Mucosa of stomach (tissue), 1 donor: ENCODE results near the gene PRXL2C.
"Not testable (repeated sequence)": the region's sequence is repeated elsewhere in the genome, so short reads cannot be mapped to it uniquely, and the experiment has no call there.

Experiments used
- H3K27me3 ChIP-seq: one replicate; pipeline ENCODE4 v1.7.0; 2013; ENCODE audit warnings: mild to moderate bottlenecking, low read length; ENCODE audit not compliant: control insufficient read depth, insufficient read depth
- H3K36me3 ChIP-seq: one replicate; pipeline ENCODE4 v1.7.0; 2013; ENCODE audit warnings: low read length; ENCODE audit not compliant: control insufficient read depth, insufficient read depth
- H3K4me1 ChIP-seq: one replicate; pipeline ENCODE4 v1.7.0; 2013; ENCODE audit warnings: mild to moderate bottlenecking, low read length; ENCODE audit not compliant: control insufficient read depth, insufficient read depth
- H3K4me3 ChIP-seq: one replicate; pipeline ENCODE4 v1.7.0; 2013; ENCODE audit warnings: low read length
- H3K9ac ChIP-seq: one replicate; pipeline ENCODE4 v1.7.0; 2013; ENCODE audit warnings: mild to moderate bottlenecking, low read length, moderate library complexity
- H3K9me3 ChIP-seq: one replicate; pipeline ENCODE4 v1.7.0; 2013; ENCODE audit warnings: mild to moderate bottlenecking, low read length, moderate library complexity; ENCODE audit not compliant: control insufficient read depth
- donor health status: Pancreatic carcinoma.

Gene PRXL2C

GRCh38 chr9:96666653-96667362 lies 11.7 kb upstream of the PRXL2C start:
- H3K36me3 ChIP-seq, H3K4me3 ChIP-seq, H3K9ac ChIP-seq, H3K4me1 ChIP-seq, H3K27me3 ChIP-seq, H3K9me3 ChIP-seq: not testable (repeated sequence)

- H3K9ac ChIP-seq, result no peak overlapping the region
- no peaks in the 10 kb centered on the region for H3K27me3 ChIP-seq
- no peaks in the 10 kb centered on the region for H3K4me1 ChIP-seq
- no peak overlapping the region for H3K4me3 ChIP-seq
- H3K36me3 ChIP-seq, result no peaks in the 10 kb centered on the region
- no peaks in the 10 kb centered on the region for H3K9me3 ChIP-seq
These were observed 10.7 kb upstream of the PRXL2C start for GRCh38 chr9:96665789-96666188.

- H3K4me1 ChIP-seq, result no peaks in the 10 kb centered on the region
- H3K36me3 ChIP-seq, result no peaks in the 10 kb centered on the region
- H3K27me3 ChIP-seq, result no peaks in the 10 kb centered on the region
- H3K9me3 ChIP-seq, result no peaks in the 10 kb centered on the region
- no peak overlapping the region for H3K4me3 ChIP-seq
- H3K9ac ChIP-seq, result no peak overlapping the region
These were observed 8.5 kb upstream of the PRXL2C start for GRCh38 chr9:96663506-96664120.

- Histone ChIP-seq H3K36me3 (no peaks in the 10 kb centered on the region), H3K9ac (no peak overlapping the region), H3K27me3 (no peaks in the 10 kb centered on the region), H3K9me3 (no peaks in the 10 kb centered on the region), H3K4me3 (no peak overlapping the region), H3K4me1 (peaks cover 5% of the 10 kb centered on the region)
These were observed 6.6 kb upstream of the PRXL2C start for GRCh38 chr9:96661711-96662110.

- H3K9me3 ChIP-seq, result no peaks in the 10 kb centered on the region
- H3K4me3 ChIP-seq, result no peak overlapping the region
- no peaks in the 10 kb centered on the region for H3K36me3 ChIP-seq
- no peaks in the 10 kb centered on the region for H3K27me3 ChIP-seq
- no peak overlapping the region for H3K9ac ChIP-seq
- H3K4me1 ChIP-seq, result peaks cover 5% of the 10 kb centered on the region
These were observed 5.7 kb upstream of the PRXL2C start for GRCh38 chr9:96660692-96661248.

- H3K4me1 ChIP-seq, result peaks cover 9% of the 10 kb centered on the region
- H3K4me3 ChIP-seq, result peak overlapping the region; percentile 44
- no peaks in the 10 kb centered on the region for H3K9me3 ChIP-seq
- peak overlapping the region; percentile 73 for H3K9ac ChIP-seq
- no peaks in the 10 kb centered on the region for H3K27me3 ChIP-seq
- H3K36me3 ChIP-seq, result no peaks in the 10 kb centered on the region
These were observed 493 bp downstream of the PRXL2C start for GRCh38 chr9:96654450-96655197.

GRCh38 chr9:96651626-96652025 lies 3.5 kb downstream of the PRXL2C start:
- H3K27me3 ChIP-seq, result no peaks in the 10 kb centered on the region
- peaks cover 3% of the 10 kb centered on the region for H3K4me1 ChIP-seq
- H3K9ac ChIP-seq, result no peak overlapping the region
- H3K36me3 ChIP-seq, result no peaks in the 10 kb centered on the region
- no peak overlapping the region for H3K4me3 ChIP-seq
- H3K9me3 ChIP-seq, result no peaks in the 10 kb centered on the region

GRCh38 chr9:96649620-96650324 lies 5.3 kb downstream of the PRXL2C start:
- Histone ChIP-seq H3K9ac (no peak overlapping the region), H3K36me3 (no peaks in the 10 kb centered on the region), H3K27me3 (no peaks in the 10 kb centered on the region), H3K9me3 (no peaks in the 10 kb centered on the region), H3K4me3 (no peak overlapping the region), H3K4me1 (peaks cover 3% of the 10 kb centered on the region)

- Histone ChIP-seq H3K4me1 (no peaks in the 10 kb centered on the region), H3K9me3 (no peaks in the 10 kb centered on the region), H3K27me3 (no peaks in the 10 kb centered on the region), H3K9ac (no peak overlapping the region), H3K36me3 (no peaks in the 10 kb centered on the region), H3K4me3 (no peak overlapping the region)
These were observed 8.8 kb downstream of the PRXL2C start for GRCh38 chr9:96646081-96646991.

- Histone ChIP-seq H3K4me1 (no peaks in the 10 kb centered on the region), H3K27me3 (no peaks in the 10 kb centered on the region), H3K9ac (no peak overlapping the region), H3K4me3 (no peak overlapping the region), H3K36me3 (no peaks in the 10 kb centered on the region), H3K9me3 (no peaks in the 10 kb centered on the region)
These were observed 11.0 kb downstream of the PRXL2C start for GRCh38 chr9:96644137-96644536.

GRCh38 chr9:96641514-96641913 lies 13.6 kb downstream of the PRXL2C start:
- no peaks in the 10 kb centered on the region for H3K36me3 ChIP-seq
- no peaks in the 10 kb centered on the region for H3K4me1 ChIP-seq
- no peak overlapping the region for H3K4me3 ChIP-seq
- no peak overlapping the region for H3K9ac ChIP-seq
- H3K27me3 ChIP-seq, result no peaks in the 10 kb centered on the region
- no peaks in the 10 kb centered on the region for H3K9me3 ChIP-seq
